ENCODE results near the gene ARHGAP26.

Gene ARHGAP26

GRCh38 chr5:143119291-143119769 lies 349.2 kb downstream of the ARHGAP26 start:
- H3K9me2 ChIP-seq (replicated peaks; ENCODE audit: control insufficient read depth, low read length) = no peaks in the 10 kb centered on the region
- H3K4me1 ChIP-seq (ENCODE audit: control insufficient read depth, low read length) = peaks cover 8% of the 10 kb centered on the region
- no peaks in the 10 kb centered on the region for H3K79me2 ChIP-seq (ENCODE audit: control insufficient read depth, low read length)
- H3K4me2 ChIP-seq (ENCODE audit: low read length) = no peak overlapping the region; the same call in 1 of the 2 replicates
- no peaks in the 10 kb centered on the region for H3K36me3 ChIP-seq (ENCODE audit: control insufficient read depth, low read length)
- H3K4me3 ChIP-seq (ENCODE audit: low read length) = no peak overlapping the region
- H3K9me3 ChIP-seq (ENCODE audit: control insufficient read depth, insufficient read depth, low read length) = no peaks in the 10 kb centered on the region
- no peaks in the 10 kb centered on the region for H3F3A ChIP-seq (ENCODE audit: control insufficient read depth, insufficient read depth)
- no peak overlapping the region for H3K27ac ChIP-seq (ENCODE audit: low read depth, low read length)
- no peaks in the 10 kb centered on the region for H3K27me3 ChIP-seq (ENCODE audit: control insufficient read depth, low read length)
- TF ChIP-seq EZH2phosphoT487 (IDR thresholded peaks at IDR 0.05; ENCODE audit: borderline replicate concordance, low read length) (no peak), CTCF (IDR thresholded peaks at IDR 0.05; ENCODE audit: low read depth, low read length, poor library complexity, severe bottlenecking) (no peak)
- H4K20me1 ChIP-seq (ENCODE audit: control insufficient read depth, insufficient read depth, low read depth, low read length) = no peaks in the 10 kb centered on the region

GRCh38 chr5:143119881-143120341 lies 349.7 kb downstream of the ARHGAP26 start:
- no peaks in the 10 kb centered on the region for H4K20me1 ChIP-seq (ENCODE audit: control insufficient read depth, insufficient read depth, low read depth, low read length)
- no peaks in the 10 kb centered on the region for H3K9me2 ChIP-seq (replicated peaks; ENCODE audit: control insufficient read depth, low read length)
- H3K4me2 ChIP-seq (ENCODE audit: low read length) = no peak overlapping the region
- H3K9me3 ChIP-seq (ENCODE audit: control insufficient read depth, insufficient read depth, low read length) = no peaks in the 10 kb centered on the region
- no peak overlapping the region for H3K4me3 ChIP-seq (ENCODE audit: low read length)
- peaks cover 8% of the 10 kb centered on the region for H3K4me1 ChIP-seq (ENCODE audit: control insufficient read depth, low read length)
- H3K79me2 ChIP-seq (ENCODE audit: control insufficient read depth, low read length) = no peaks in the 10 kb centered on the region
- no peaks in the 10 kb centered on the region for H3K36me3 ChIP-seq (ENCODE audit: control insufficient read depth, low read length)
- TF ChIP-seq CTCF (IDR thresholded peaks at IDR 0.05; ENCODE audit: low read depth, low read length, poor library complexity, severe bottlenecking) (no peak), EZH2phosphoT487 (IDR thresholded peaks at IDR 0.05; ENCODE audit: borderline replicate concordance, low read length) (no peak)
- no peak overlapping the region for H3K27ac ChIP-seq (ENCODE audit: low read depth, low read length)
- H3K27me3 ChIP-seq (ENCODE audit: control insufficient read depth, low read length) = no peaks in the 10 kb centered on the region
- H3F3A ChIP-seq (ENCODE audit: control insufficient read depth, insufficient read depth) = no peaks in the 10 kb centered on the region

- peaks cover 8% of the 10 kb centered on the region for H3K4me1 ChIP-seq (ENCODE audit: control insufficient read depth, low read length)
- H3K27me3 ChIP-seq (ENCODE audit: control insufficient read depth, low read length) = no peaks in the 10 kb centered on the region
- H3K36me3 ChIP-seq (ENCODE audit: control insufficient read depth, low read length) = no peaks in the 10 kb centered on the region
- no peaks in the 10 kb centered on the region for H3K79me2 ChIP-seq (ENCODE audit: control insufficient read depth, low read length)
- H3K4me3 ChIP-seq (ENCODE audit: low read length) = no peak overlapping the region
- H3K27ac ChIP-seq (ENCODE audit: low read depth, low read length) = no peak overlapping the region
- no peaks in the 10 kb centered on the region for H3F3A ChIP-seq (ENCODE audit: control insufficient read depth, insufficient read depth)
- TF ChIP-seq CTCF (IDR thresholded peaks at IDR 0.05; ENCODE audit: low read depth, low read length, poor library complexity, severe bottlenecking) (no peak), EZH2phosphoT487 (IDR thresholded peaks at IDR 0.05; ENCODE audit: borderline replicate concordance, low read length) (no peak)
- H3K9me3 ChIP-seq (ENCODE audit: control insufficient read depth, insufficient read depth, low read length) = no peaks in the 10 kb centered on the region
- no peaks in the 10 kb centered on the region for H4K20me1 ChIP-seq (ENCODE audit: control insufficient read depth, insufficient read depth, low read depth, low read length)
- no peak overlapping the region for H3K4me2 ChIP-seq (ENCODE audit: low read length)
- no peaks in the 10 kb centered on the region for H3K9me2 ChIP-seq (replicated peaks; ENCODE audit: control insufficient read depth, low read length)
Measured at GRCh38 chr5:143120460-143121134, 350.4 kb downstream of the ARHGAP26 start.

All from DOHH2 (cell line).